Common myeloid progenitor, CD34-positive (primary cell): ENCODE results near the gene FNBP1L.

Experiments used
- CTCF ChIA-PET: fragments of 350-600 bp; sonication (Branson Sonifier 250); formaldehyde crosslinking; loops from one replicate; lab custom pipeline; 2021; ENCODE audit warnings: antibody characterized with exemption; lab: Charles Lee
- POLR2A ChIA-PET: fragments of 350-600 bp; sonication (Branson Sonifier 250); formaldehyde crosslinking; loops from one replicate; lab custom pipeline; 2021; ENCODE audit warnings: antibody characterized with exemption; lab: Charles Lee
- DNase-seq, 3 donors: peaks; one replicate each; pipeline versions ENCODE4 v3.0.0 to v3.0.0-alpha.2; 2013
- H3K27ac ChIP-seq, 2 experiments: 1 replicate in 1 of 2; 2 replicates in 1 of 2; pipeline ENCODE4 v1.7.0; 2013; ENCODE audit warnings: inconsistent platforms in 2 of 2, low read length in 2 of 2, mild to moderate bottlenecking in 2 of 2, low read depth in 1 of 2, moderate library complexity in 1 of 2; ENCODE audit not compliant: severe bottlenecking in 2 of 2, insufficient read depth in 1 of 2, poor library complexity in 1 of 2
- H3K27me3 ChIP-seq, 5 experiments: replicated peaks in 2 of 5; 1 replicate in 3 of 5; 2 replicates in 2 of 5; pipeline versions ENCODE4 v1.6.1 to v1.7.0; 2013; ENCODE audit warnings: low read length in 4 of 5, mild to moderate bottlenecking in 2 of 5, moderate library complexity in 2 of 5, inconsistent platforms in 1 of 5; ENCODE audit not compliant: insufficient read depth in 5 of 5, control insufficient read depth in 4 of 5
- H3K36me3 ChIP-seq, 4 experiments: 1 replicate in 2 of 4; 2 replicates in 2 of 4; pipeline versions ENCODE4 v1.6.1 to v1.7.0; 2013; ENCODE audit warnings: low read length in 3 of 4, control low read depth in 1 of 4, mild to moderate bottlenecking in 1 of 4; ENCODE audit not compliant: control insufficient read depth in 4 of 4, insufficient read depth in 4 of 4
- H3K4me1 ChIP-seq, 4 experiments: 1 replicate in 3 of 4; 2 replicates in 1 of 4; pipeline versions ENCODE4 v1.6.1 to v1.7.1; 2013; ENCODE audit warnings: low read length in 3 of 4, mild to moderate bottlenecking in 3 of 4, control low read depth in 1 of 4, inconsistent platforms in 1 of 4, moderate library complexity in 1 of 4; ENCODE audit not compliant: control insufficient read depth in 4 of 4, insufficient read depth in 4 of 4; ENCODE audit errors: control extremely low read depth in 1 of 4
- H3K4me3 ChIP-seq, 7 experiments: 1 replicate in 4 of 7; 2 replicates in 3 of 7; pipeline versions ENCODE4 v1.5.1 to v1.7.0; 2013; ENCODE audit warnings: mild to moderate bottlenecking in 7 of 7, low read length in 6 of 7, moderate library complexity in 6 of 7, inconsistent platforms in 2 of 7, low read depth in 2 of 7, control low read depth in 1 of 7; ENCODE audit not compliant: insufficient read depth in 4 of 7, control insufficient read depth in 1 of 7; ENCODE audit errors: extremely low read depth in 1 of 7
- H3K9me3 ChIP-seq, 5 experiments: 1 replicate in 4 of 5; 2 replicates in 1 of 5; pipeline versions ENCODE4 v1.6.1 to v1.7.1; 2013; ENCODE audit warnings: low read length in 4 of 5, mild to moderate bottlenecking in 2 of 5, inconsistent platforms in 1 of 5, low read depth in 1 of 5, moderate library complexity in 1 of 5; ENCODE audit not compliant: control insufficient read depth in 4 of 5, insufficient read depth in 2 of 5; ENCODE audit errors: control extremely low read depth in 1 of 5
- WGBS: methylation state at CpG from one replicate; pipeline ENCODE4 v1.1.5; 2013; ENCODE audit not compliant: insufficient coverage; 5-methylcytosine and 5-hydroxymethylcytosine counted together

The FNBP1L gene

DNA sequence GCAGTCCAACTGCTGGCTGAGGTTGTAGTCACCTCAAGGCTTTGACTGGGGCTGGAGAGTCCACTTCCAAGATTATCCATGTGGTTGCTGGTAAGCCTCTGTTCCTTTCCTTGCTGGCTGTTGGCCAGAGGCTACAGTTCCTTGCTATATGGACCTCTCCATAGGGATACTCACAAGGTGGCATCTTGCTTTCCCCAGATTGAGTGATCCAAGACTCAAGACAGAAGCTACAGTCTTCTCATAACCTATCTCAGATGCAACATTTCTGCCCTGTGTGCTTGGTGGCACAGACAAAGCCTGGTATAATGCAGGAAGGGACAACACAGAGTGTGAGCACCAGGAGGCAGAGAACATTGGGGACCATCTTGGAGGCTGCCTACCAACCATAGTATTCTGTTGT is 111.8 kb downstream of the FNBP1L start:
- no peaks in the 10 kb centered on the region for H3K27me3 ChIP-seq
- peaks cover 5 to 17% (median 13%) of the 10 kb centered on the region in 4 experiments for H3K4me1 ChIP-seq
- no peak overlapping the region for H3K4me3 ChIP-seq
- peaks cover 0 to 4% (median 1%) of the 10 kb centered on the region in 4 experiments for H3K36me3 ChIP-seq
- ChIA-PET POLR2A (no interaction called here), CTCF (interaction anchor here (0.9 kb wide), 1 partner anchor 130 kb away, joined by 3 read pairs; no protein-coding TSS in a partner anchor)
- no peaks in the 10 kb centered on the region for H3K9me3 ChIP-seq
- DNase-seq: no peak
- H3K27ac ChIP-seq: no peak overlapping the region

DNA sequence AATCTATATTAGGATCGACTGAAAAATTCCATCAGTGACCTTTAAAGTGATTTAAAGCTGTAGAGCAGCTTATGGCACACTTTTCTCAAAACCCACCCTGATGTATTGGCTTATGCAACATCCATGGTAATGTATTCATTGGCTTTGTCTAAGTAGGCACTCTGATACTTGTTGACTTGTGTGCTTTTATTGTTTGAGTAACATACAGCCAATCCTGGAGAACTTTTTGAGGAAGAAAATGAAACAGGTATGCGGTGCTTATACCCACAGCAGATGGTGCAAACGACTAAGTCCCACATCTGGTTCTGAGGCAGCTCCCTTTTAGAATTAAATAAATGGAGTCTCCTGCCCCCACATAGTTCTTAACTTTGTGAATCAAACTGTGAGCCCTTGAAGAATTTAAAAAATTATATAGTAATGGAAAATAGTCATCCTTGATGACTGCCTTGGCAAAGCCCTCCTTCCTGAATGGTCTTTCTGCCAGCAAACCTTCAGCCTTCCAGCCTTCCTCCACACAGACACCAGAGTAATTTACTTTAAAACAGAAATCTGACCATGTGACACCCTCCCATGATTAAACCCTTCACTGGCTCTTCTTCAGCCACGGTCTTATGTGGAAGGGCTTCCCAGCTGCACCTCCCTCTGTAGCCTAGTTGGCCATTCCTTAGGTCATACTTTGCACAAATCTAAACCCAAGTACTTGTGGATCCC is 117.7 kb downstream of the FNBP1L start:
- Histone ChIP-seq H3K4me1 (peaks cover 0 to 8% (median 7%) of the 10 kb centered on the region in 4 experiments), H3K4me3 (no peak overlapping the region), H3K9me3 (no peaks in the 10 kb centered on the region), H3K27me3 (no peaks in the 10 kb centered on the region), H3K27ac (no peak overlapping the region), H3K36me3 (peaks cover 0 to 4% (median 0%) of the 10 kb centered on the region in 4 experiments)
- CTCF ChIA-PET: no interaction called here
- no peak for DNase-seq
- POLR2A ChIA-PET: no interaction called here
- WGBS: 100% methylated on average over 2 of the region's 4 CpGs

DNA sequence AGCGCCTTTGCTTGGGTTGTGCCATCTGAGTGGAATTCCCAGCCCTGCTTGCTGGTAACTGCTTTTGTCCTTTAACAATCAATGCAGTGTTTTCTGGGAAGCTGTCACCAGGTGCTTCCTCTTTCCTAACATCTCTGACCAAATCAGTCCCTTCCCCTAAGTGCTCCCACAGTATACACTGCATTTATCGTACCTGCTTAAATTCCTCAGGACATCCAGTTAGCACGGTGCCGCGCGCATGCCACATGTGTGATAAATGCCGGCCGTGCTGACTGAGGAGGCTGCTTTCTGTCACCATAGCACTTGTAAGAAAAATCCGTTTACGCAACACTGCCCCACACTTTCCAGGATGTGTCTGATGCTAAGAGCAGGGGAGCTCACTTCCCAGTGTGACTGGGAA is 118.3 kb downstream of the FNBP1L start:
- Histone ChIP-seq H3K36me3 (peaks cover 0 to 3% (median 1%) of the 10 kb centered on the region in 4 experiments), H3K9me3 (no peaks in the 10 kb centered on the region), H3K27me3 (no peaks in the 10 kb centered on the region), H3K4me1 (peaks cover 0 to 8% (median 7%) of the 10 kb centered on the region in 4 experiments), H3K27ac (no peak overlapping the region), H3K4me3 (no peak overlapping the region)
- WGBS: 81% methylated on average over 3 of the region's 10 CpGs
- ChIA-PET CTCF (no interaction called here), POLR2A (no interaction called here)
- DNase-seq: no peak

DNA sequence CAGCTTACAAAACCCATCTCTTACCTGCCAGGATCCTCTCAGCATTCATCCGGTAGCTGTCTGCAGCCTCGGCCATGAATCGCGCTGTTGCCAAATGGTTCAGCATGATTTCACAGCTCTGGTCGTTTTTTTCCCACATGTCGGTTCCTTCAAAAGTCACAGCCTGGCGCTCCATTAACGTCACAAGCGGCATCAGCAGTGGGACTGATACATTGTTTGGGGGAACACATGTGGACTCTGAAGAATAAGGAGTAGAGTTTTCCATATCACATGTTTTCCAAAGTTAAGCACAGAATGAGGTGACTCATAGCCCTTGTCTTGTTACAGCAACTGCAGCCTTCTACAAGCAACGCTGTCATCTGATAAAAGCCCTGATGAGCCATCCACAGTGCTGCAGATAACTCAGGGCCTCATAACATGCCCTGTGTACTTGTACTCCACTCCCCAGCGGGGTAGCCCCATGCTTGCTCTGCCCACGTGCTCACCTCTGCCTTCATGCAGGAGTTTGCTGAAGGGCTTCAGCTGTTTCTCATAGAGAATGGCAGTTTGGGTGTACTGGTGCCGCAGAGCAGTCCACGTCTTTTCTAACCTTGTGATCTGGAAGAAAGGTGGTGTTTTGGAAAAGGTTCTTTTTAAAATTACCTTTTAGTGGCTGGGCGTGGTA is 119.5 kb downstream of the FNBP1L start:
- peaks cover 0 to 8% (median 7%) of the 10 kb centered on the region in 4 experiments for H3K4me1 ChIP-seq
- H3K27ac ChIP-seq: peak overlapping the region in 1 of 2 experiments; percentile 31
- no peak for DNase-seq
- no peak overlapping the region for H3K4me3 ChIP-seq
- ChIA-PET POLR2A (no interaction called here), CTCF (no interaction called here)
- H3K9me3 ChIP-seq: no peaks in the 10 kb centered on the region
- WGBS: 98% methylated on average over 15 of the region's 15 CpGs
- peaks cover 0 to 2% (median 0%) of the 10 kb centered on the region in 4 experiments for H3K36me3 ChIP-seq
- no peaks in the 10 kb centered on the region for H3K27me3 ChIP-seq

DNA sequence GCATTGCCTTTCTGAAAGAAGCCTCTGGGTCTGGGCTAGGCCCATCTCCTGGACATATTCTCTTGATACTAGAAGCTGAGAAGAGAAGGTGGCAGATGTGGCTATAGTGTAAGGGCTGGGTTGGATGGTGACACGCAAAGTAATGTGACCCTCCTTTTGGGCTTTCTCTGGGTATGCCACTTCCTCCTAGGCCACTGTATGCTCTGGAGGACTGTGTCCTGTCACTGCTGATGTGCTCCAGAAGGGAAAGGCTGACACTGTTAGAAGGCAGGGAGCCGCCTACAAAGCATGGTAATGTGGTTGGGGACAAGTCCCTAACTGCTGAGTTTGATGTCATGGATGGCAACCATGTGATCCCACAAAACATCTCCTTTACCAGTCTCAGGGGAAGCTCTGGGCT is 121.6 kb downstream of the FNBP1L start:
- Histone ChIP-seq H3K4me1 (peaks cover 0 to 8% (median 7%) of the 10 kb centered on the region in 4 experiments), H3K27ac (no peak overlapping the region), H3K27me3 (no peaks in the 10 kb centered on the region), H3K9me3 (no peaks in the 10 kb centered on the region), H3K36me3 (peaks cover 0 to 2% (median 0%) of the 10 kb centered on the region in 4 experiments), H3K4me3 (no peak overlapping the region)
- CTCF ChIA-PET: interaction anchor here (0.7 kb wide), 1 partner anchor 13 kb away, joined by 3 read pairs; no protein-coding TSS in a partner anchor
- no peak for DNase-seq
- POLR2A ChIA-PET: no interaction called here
- WGBS: 92% methylated on average over 2 of the region's 2 CpGs

DNA sequence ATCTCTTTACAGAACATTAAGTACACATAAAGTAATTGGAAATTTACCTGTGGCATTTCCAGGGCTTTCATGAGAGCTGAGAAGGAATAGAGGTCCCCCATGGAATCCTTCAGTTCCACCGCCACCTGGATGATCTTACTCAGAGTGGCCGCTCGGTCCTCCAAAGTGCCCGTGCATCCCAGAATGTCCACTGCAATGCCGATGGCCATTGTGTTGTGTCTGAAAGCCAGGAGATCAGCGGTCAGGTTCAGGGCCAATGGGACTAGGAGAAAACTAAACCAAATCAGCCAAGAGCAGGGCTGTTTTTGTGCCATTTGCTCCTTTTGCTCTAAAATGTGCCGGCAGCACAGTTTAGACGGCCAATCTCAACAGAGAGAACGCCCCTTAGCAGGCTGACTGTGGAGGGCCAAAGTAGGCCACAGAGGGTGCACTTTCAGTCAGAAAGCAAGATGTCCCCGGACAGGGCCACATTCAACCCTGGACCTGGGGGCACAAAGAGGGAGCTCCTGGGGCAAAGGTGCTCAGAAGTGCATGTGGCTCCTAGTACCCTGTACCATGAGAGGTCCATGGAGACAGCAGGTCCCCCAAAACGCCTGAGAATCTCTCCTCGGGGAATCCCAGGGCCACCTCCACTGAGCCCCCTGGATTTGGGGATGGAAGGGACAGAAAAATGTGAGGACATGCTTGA is 123.8 kb downstream of the FNBP1L start:
- H3K9me3 ChIP-seq: no peaks in the 10 kb centered on the region
- POLR2A ChIA-PET: no interaction called here
- no peak overlapping the region for H3K27ac ChIP-seq
- DNase-seq: no peak
- WGBS: 97% methylated on average over 11 of the region's 12 CpGs
- CTCF ChIA-PET: no interaction called here
- peaks cover 0 to 2% (median 0%) of the 10 kb centered on the region in 4 experiments for H3K36me3 ChIP-seq
- no peaks in the 10 kb centered on the region for H3K4me1 ChIP-seq
- no peak overlapping the region for H3K4me3 ChIP-seq
- H3K27me3 ChIP-seq: no peaks in the 10 kb centered on the region
